Esophagus squamous epithelium (tissue), 5 donors: ENCODE measurements around the gene ZNF516. TPM values are rescaled to one million over a fixed set of nuclear protein-coding genes. Genes with fewer than 3 reads are reported as not detected.

Source experiments
- DNase-seq: peaks from one replicate; lab custom pipeline; 2025; lab: John Stamatoyannopoulos, UW
- H3K27ac ChIP-seq, 4 donors: fragments of 200-600 bp; sonication (generic); one replicate each; pipeline ENCODE4 v1.5.1; 2016 to 2019; ENCODE audit warnings: mild to moderate bottlenecking in 1 of 4
- H3K27me3 ChIP-seq, 4 donors: fragments of 200-600 bp; sonication (generic); 1 replicate in 3 of 4; 2 replicates in 1 of 4; pipeline versions ENCODE4 v1.5.1 to v1.6.0; 2017 to 2021; ENCODE audit warnings: antibody characterized with exemption in 1 of 4
- H3K36me3 ChIP-seq, 3 donors: fragments of 200-600 bp; sonication (generic); one replicate each; pipeline ENCODE4 v1.5.1; 2016 to 2019
- H3K4me1 ChIP-seq, 3 donors: fragments of 200-600 bp; sonication (generic); one replicate each; pipeline ENCODE4 v1.5.1; 2017 to 2019
- H3K4me3 ChIP-seq, 4 donors: fragments of 200-600 bp; sonication (generic); 1 replicate in 3 of 4; 2 replicates in 1 of 4; pipeline ENCODE4 v1.5.1; 2016 to 2019; ENCODE audit warnings: mild to moderate bottlenecking in 2 of 4, moderate library complexity in 1 of 4
- H3K9me3 ChIP-seq, 3 donors: fragments of 200-600 bp; sonication (generic); one replicate each; pipeline ENCODE4 v1.5.1; 2016 to 2019
- CTCF ChIP-seq, 6 experiments: fragments of 450-650 bp in 4 of 6; fragments of 200-600 bp in 2 of 6; sonication (generic) in 2 of 6; IDR thresholded peaks; one replicate each; pipeline ENCODE4 v1.5.1; 2016 to 2019; ENCODE audit warnings: antibody characterized with exemption in 6 of 6, mild to moderate bottlenecking in 4 of 6, moderate library complexity in 4 of 6
- POLR2A ChIP-seq, 4 donors: fragments of 450-650 bp; IDR thresholded peaks; one replicate each; pipeline ENCODE4 v1.6.1; 2017; ENCODE audit warnings: antibody characterized with exemption in 4 of 4, mild to moderate bottlenecking in 4 of 4, moderate library complexity in 3 of 4
- whole genome bisulfite sequencing, 2 donors: methylation state at CpG; one replicate each; pipeline ENCODE4 v1.1.5; 2018; 5-methylcytosine and 5-hydroxymethylcytosine counted together
- intact Hi-C: fragments of 100-400 bp; cut with DNase I; formaldehyde crosslinking; loops from one replicate; pipeline ENCODE4 v1.15.0; 2022
- total RNA-seq, 4 donors: library from RNA; depleted of rRNA; stranded (reverse); fragments of >200 nt; gene quantifications; one replicate each; pipeline ENCODE4 v1.1.0, GENCODE V29; 2016
- donor health status: DM: yes; HTN: yes; CAD: no.

Gene ZNF516
- total RNA-seq, 4 donors from 2014 or later = 18.0 to 23.9 (median 19.2) TPM

GRCh38 chr18:76368271-76368670, 126.8 kb downstream of the ZNF516 start:
- Histone ChIP-seq H3K4me1 (peaks cover 0 to 5% (median 0%) of the 10 kb centered on the region in 3 donors), H3K27ac (no peak overlapping the region), H3K27me3 (no peaks in the 10 kb centered on the region), H3K36me3 (peaks cover 0 to 66% (median 0%) of the 10 kb centered on the region in 3 donors), H3K4me3 (no peak overlapping the region), H3K9me3 (no peaks in the 10 kb centered on the region)
- intact Hi-C loops = no loop called here
- WGBS, 2 donors = 76 to 85% methylated on average over 3 of the region's 3 CpGs
- TF ChIP-seq CTCF (IDR thresholded peaks at IDR 0.05) (no peak), POLR2A (IDR thresholded peaks at IDR 0.05) (no peak)
- DNase-seq = no peak

- 89 to 91% methylated on average over 20 of the region's 20 CpGs for WGBS, 2 donors
- H3K36me3 ChIP-seq = peaks cover 0 to 74% (median 0%) of the 10 kb centered on the region in 3 donors
- H3K9me3 ChIP-seq = no peaks in the 10 kb centered on the region
- DNase-seq = no peak
- TF ChIP-seq CTCF (IDR thresholded peaks at IDR 0.05) (no peak), POLR2A (IDR thresholded peaks at IDR 0.05) (no peak)
- intact Hi-C loops = no loop called here
- H3K4me1 ChIP-seq = peaks cover 0 to 5% (median 0%) of the 10 kb centered on the region in 3 donors
- H3K4me3 ChIP-seq = no peak overlapping the region
- no peaks in the 10 kb centered on the region for H3K27me3 ChIP-seq
- H3K27ac ChIP-seq = no peak overlapping the region
Observed at GRCh38 chr18:76367168-76368125, 127.6 kb downstream of the ZNF516 start.

GRCh38 chr18:76365561-76365960, 129.5 kb downstream of the ZNF516 start:
- TF ChIP-seq CTCF (IDR thresholded peaks at IDR 0.05) = no peak
- no peak for TF ChIP-seq POLR2A (IDR thresholded peaks at IDR 0.05)
- intact Hi-C loops = no loop called here
- Histone ChIP-seq H3K9me3 (no peaks in the 10 kb centered on the region), H3K27ac (no peak overlapping the region), H3K27me3 (no peaks in the 10 kb centered on the region), H3K36me3 (peaks cover 0 to 76% (median 3%) of the 10 kb centered on the region in 3 donors), H3K4me3 (no peak overlapping the region), H3K4me1 (peaks cover 0 to 5% (median 0%) of the 10 kb centered on the region in 3 donors)
- DNase-seq = no peak
- 76 to 83% methylated on average over 9 of the region's 10 CpGs for WGBS, 2 donors

- 71 to 82% methylated on average over 14 of the region's 14 CpGs for WGBS, 2 donors
- Histone ChIP-seq H3K27me3 (no peaks in the 10 kb centered on the region), H3K27ac (no peak overlapping the region), H3K4me3 (no peak overlapping the region), H3K4me1 (peaks cover 0 to 5% (median 0%) of the 10 kb centered on the region in 3 donors), H3K36me3 (peaks cover 0 to 73% (median 3%) of the 10 kb centered on the region in 3 donors), H3K9me3 (no peaks in the 10 kb centered on the region)
- intact Hi-C loops = no loop called here
- DNase-seq = no peak
- TF ChIP-seq POLR2A (IDR thresholded peaks at IDR 0.05) = no peak
- TF ChIP-seq CTCF (IDR thresholded peaks at IDR 0.05) = no peak
Observed at GRCh38 chr18:76364282-76365259, 130.5 kb downstream of the ZNF516 start.
